H1 (cell line): Measurements from ENCODE around the gene OGN. TPM values are rescaled to one million over a fixed set of nuclear protein-coding genes. Genes with fewer than 3 reads are reported as not detected.

Experiments
- GABPA ChIP-seq: IDR thresholded peaks from 2 replicates; pipeline ENCODE4 v1.6.1; 2011; ENCODE audit warnings: mild to moderate bottlenecking, low read length, moderate library complexity, borderline replicate concordance; ENCODE audit not compliant: insufficient read depth
- GTF2F1 ChIP-seq: IDR thresholded peaks from 2 replicates; pipeline ENCODE4 v1.6.1; 2012; ENCODE audit warnings: low read depth, low read length, improper control_type of control experiment, borderline replicate concordance
- JUN ChIP-seq: IDR thresholded peaks from 2 replicates; pipeline ENCODE4 v1.6.1; 2011; ENCODE audit warnings: low read depth, mild to moderate bottlenecking, improper control_type of control experiment, low read length
- RAD21 ChIP-seq, 2 experiments: IDR thresholded peaks in 1 of 2; conservative IDR thresholded peaks in 1 of 2; 2 replicates each; pipeline ENCODE4 v1.6.1; 2011; ENCODE audit warnings: low read depth in 2 of 2, low read length in 2 of 2, improper control_type of control experiment in 1 of 2, inconsistent platforms in 1 of 2, mild to moderate bottlenecking in 1 of 2, moderate library complexity in 1 of 2
- RBBP5 ChIP-seq: IDR thresholded peaks from 2 replicates; pipeline ENCODE4 v1.7.1; 2012; ENCODE audit warnings: low read depth, mild to moderate bottlenecking, inconsistent platforms, low read length, moderate library complexity, borderline replicate concordance
- polyA plus RNA-seq, 7 experiments: library from polyadenylated mRNA; depleted of rRNA in 3 of 7; stranded (reverse) in 5 of 7; unstranded in 2 of 7; fragments of >200 nt in 5 of 7; fragments of 200-250 nt in 2 of 7; gene quantifications; 1 replicate in 5 of 7; 2 replicates in 1 of 7; 4 replicates in 1 of 7; pipeline versions ENCODE4 v1.2.1 to v1.2.3, GENCODE V29; 2011 to 2013; ENCODE audit warnings: missing spikeins in 2 of 7, mixed read lengths in 2 of 7
- total RNA-seq: library from RNA; stranded (reverse); fragmentation: NEBNext Ultra II Directional; extraction: Animal tissue kit (Norgen Biotek cat#: 25700); gene quantifications from 2 replicates; pipeline ENCODE4 v1.2.1, GENCODE V29; 2021
- TF ChIP-seq, protein P1 (sequence below): fragments of 300-600 bp; sonication (generic); IDR thresholded peaks from 2 replicates; pipeline ENCODE4 v1.7.1; 2012; ENCODE audit warnings: low read length, moderate library complexity, mild to moderate bottlenecking, inconsistent platforms; ENCODE audit not compliant: insufficient replicate concordance

The OGN gene
- total and polyA plus RNA-seq, 2 of the 8 experiments (the other 6 are each of a cell fraction or from before 2014, with no cell fraction given), result not detected

DNA sequence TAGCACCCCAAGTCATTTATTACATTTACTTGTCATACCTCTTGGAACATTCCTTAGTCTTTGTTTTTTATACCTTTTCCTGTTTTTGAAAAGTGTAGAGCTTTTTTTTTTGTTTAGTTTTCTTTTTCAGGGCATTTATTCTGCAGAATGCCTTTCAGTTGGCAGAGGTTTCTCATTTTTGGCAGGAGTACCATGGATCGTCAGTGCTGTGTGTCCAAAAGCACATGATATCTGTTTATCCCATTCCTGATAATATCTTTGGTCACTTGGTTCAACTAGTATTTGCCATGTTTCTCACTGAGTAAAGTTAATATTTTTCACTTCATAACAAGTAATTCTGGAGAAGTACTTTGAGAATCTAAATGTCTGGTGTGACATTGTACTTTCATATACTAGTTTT lies 10.7 kb downstream of the OGN start (continued):
- TF ChIP-seq, protein P1, sequence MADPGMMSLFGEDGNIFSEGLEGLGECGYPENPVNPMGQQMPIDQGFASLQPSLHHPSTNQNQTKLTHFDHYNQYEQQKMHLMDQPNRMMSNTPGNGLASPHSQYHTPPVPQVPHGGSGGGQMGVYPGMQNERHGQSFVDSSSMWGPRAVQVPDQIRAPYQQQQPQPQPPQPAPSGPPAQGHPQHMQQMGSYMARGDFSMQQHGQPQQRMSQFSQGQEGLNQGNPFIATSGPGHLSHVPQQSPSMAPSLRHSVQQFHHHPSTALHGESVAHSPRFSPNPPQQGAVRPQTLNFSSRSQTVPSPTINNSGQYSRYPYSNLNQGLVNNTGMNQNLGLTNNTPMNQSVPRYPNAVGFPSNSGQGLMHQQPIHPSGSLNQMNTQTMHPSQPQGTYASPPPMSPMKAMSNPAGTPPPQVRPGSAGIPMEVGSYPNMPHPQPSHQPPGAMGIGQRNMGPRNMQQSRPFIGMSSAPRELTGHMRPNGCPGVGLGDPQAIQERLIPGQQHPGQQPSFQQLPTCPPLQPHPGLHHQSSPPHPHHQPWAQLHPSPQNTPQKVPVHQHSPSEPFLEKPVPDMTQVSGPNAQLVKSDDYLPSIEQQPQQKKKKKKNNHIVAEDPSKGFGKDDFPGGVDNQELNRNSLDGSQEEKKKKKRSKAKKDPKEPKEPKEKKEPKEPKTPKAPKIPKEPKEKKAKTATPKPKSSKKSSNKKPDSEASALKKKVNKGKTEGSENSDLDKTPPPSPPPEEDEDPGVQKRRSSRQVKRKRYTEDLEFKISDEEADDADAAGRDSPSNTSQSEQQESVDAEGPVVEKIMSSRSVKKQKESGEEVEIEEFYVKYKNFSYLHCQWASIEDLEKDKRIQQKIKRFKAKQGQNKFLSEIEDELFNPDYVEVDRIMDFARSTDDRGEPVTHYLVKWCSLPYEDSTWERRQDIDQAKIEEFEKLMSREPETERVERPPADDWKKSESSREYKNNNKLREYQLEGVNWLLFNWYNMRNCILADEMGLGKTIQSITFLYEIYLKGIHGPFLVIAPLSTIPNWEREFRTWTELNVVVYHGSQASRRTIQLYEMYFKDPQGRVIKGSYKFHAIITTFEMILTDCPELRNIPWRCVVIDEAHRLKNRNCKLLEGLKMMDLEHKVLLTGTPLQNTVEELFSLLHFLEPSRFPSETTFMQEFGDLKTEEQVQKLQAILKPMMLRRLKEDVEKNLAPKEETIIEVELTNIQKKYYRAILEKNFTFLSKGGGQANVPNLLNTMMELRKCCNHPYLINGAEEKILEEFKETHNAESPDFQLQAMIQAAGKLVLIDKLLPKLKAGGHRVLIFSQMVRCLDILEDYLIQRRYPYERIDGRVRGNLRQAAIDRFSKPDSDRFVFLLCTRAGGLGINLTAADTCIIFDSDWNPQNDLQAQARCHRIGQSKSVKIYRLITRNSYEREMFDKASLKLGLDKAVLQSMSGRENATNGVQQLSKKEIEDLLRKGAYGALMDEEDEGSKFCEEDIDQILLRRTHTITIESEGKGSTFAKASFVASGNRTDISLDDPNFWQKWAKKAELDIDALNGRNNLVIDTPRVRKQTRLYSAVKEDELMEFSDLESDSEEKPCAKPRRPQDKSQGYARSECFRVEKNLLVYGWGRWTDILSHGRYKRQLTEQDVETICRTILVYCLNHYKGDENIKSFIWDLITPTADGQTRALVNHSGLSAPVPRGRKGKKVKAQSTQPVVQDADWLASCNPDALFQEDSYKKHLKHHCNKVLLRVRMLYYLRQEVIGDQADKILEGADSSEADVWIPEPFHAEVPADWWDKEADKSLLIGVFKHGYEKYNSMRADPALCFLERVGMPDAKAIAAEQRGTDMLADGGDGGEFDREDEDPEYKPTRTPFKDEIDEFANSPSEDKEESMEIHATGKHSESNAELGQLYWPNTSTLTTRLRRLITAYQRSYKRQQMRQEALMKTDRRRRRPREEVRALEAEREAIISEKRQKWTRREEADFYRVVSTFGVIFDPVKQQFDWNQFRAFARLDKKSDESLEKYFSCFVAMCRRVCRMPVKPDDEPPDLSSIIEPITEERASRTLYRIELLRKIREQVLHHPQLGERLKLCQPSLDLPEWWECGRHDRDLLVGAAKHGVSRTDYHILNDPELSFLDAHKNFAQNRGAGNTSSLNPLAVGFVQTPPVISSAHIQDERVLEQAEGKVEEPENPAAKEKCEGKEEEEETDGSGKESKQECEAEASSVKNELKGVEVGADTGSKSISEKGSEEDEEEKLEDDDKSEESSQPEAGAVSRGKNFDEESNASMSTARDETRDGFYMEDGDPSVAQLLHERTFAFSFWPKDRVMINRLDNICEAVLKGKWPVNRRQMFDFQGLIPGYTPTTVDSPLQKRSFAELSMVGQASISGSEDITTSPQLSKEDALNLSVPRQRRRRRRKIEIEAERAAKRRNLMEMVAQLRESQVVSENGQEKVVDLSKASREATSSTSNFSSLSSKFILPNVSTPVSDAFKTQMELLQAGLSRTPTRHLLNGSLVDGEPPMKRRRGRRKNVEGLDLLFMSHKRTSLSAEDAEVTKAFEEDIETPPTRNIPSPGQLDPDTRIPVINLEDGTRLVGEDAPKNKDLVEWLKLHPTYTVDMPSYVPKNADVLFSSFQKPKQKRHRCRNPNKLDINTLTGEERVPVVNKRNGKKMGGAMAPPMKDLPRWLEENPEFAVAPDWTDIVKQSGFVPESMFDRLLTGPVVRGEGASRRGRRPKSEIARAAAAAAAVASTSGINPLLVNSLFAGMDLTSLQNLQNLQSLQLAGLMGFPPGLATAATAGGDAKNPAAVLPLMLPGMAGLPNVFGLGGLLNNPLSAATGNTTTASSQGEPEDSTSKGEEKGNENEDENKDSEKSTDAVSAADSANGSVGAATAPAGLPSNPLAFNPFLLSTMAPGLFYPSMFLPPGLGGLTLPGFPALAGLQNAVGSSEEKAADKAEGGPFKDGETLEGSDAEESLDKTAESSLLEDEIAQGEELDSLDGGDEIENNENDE, result no peak
- TF ChIP-seq RAD21 (IDR thresholded peaks at IDR 0.05 in 1 of 2, conservative IDR thresholded peaks at IDR 0.05 in 1 of 2; ENCODE audit: low read depth in 2 of 2, low read length in 2 of 2) (no peak), GABPA (no peak), RBBP5 (no peak), JUN (no peak), GTF2F1 (no peak)
